GM18519 (cell line): ENCODE measurements around the gene LMTK3.

Source experiments
- ATAC-seq: cut with Tn5 transposase; IDR thresholded peaks from one replicate; pipeline ENCODE4 v1.9.1; 2021; ENCODE audit warnings: mild to moderate bottlenecking, moderate library complexity; ENCODE audit not compliant: unreplicated experiment, low FRiP score

The LMTK3 gene, protein sequence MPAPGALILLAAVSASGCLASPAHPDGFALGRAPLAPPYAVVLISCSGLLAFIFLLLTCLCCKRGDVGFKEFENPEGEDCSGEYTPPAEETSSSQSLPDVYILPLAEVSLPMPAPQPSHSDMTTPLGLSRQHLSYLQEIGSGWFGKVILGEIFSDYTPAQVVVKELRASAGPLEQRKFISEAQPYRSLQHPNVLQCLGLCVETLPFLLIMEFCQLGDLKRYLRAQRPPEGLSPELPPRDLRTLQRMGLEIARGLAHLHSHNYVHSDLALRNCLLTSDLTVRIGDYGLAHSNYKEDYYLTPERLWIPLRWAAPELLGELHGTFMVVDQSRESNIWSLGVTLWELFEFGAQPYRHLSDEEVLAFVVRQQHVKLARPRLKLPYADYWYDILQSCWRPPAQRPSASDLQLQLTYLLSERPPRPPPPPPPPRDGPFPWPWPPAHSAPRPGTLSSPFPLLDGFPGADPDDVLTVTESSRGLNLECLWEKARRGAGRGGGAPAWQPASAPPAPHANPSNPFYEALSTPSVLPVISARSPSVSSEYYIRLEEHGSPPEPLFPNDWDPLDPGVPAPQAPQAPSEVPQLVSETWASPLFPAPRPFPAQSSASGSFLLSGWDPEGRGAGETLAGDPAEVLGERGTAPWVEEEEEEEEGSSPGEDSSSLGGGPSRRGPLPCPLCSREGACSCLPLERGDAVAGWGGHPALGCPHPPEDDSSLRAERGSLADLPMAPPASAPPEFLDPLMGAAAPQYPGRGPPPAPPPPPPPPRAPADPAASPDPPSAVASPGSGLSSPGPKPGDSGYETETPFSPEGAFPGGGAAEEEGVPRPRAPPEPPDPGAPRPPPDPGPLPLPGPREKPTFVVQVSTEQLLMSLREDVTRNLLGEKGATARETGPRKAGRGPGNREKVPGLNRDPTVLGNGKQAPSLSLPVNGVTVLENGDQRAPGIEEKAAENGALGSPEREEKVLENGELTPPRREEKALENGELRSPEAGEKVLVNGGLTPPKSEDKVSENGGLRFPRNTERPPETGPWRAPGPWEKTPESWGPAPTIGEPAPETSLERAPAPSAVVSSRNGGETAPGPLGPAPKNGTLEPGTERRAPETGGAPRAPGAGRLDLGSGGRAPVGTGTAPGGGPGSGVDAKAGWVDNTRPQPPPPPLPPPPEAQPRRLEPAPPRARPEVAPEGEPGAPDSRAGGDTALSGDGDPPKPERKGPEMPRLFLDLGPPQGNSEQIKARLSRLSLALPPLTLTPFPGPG (N-terminal part only)

DNA sequence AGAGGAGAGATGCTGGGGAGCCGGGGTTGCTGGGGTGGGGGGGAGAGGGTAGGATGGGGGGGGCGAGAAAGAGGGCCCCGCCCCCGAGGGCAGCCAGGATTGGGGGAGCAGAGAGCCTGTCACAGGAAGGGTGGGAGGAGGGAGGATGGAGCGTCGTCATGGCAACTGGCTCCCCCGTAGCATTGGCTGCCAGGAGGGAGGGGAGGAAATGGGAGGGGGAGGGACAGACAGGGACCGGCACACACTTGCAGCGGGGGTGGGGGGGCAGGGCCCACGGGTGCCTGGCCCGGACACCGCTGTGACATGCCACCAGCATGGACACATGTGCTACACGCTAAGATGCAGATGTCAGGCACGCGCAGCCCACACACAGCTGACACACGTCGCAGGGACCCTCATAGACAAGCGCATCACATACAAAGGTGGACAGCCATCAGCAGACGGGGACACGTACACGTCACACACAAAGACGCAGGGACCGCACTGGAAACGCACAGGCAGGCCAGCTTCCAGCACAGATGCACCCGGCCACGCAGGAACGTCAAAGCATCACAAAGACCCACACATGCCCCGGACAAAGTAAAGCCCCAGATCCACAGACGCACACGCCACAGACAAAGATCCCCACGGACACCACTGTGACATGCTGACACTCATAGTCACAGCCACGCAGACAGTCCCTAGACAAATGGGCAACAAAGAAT is at the start of gene LMTK3:
Gene LMTK3 (minus strand): TSS at position 36 of the 704 bp plus-strand sequence. CDS start 259 bp downstream, outside the sequence.
- no peak for ATAC-seq

DNA sequence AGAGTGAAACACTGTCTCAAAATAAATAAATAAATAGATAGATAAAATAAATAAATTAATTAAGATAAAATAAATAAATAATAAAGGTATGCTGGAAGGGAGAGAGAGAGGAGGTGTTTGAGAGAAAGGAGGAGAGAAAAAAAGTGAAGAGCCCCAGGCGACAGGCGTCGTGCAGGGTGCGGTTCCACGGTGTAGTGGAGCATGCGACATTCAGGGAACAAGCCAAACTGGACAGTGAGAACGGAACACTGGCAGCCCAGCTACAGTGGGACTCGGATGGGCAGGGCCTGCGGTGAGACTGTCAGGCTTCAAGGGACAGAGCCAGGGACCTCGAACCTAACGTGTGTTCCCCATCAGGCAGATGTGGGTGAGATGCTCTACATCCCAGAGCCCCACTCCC is 49.8 kb upstream of the LMTK3 start:
- no peak for ATAC-seq

DNA sequence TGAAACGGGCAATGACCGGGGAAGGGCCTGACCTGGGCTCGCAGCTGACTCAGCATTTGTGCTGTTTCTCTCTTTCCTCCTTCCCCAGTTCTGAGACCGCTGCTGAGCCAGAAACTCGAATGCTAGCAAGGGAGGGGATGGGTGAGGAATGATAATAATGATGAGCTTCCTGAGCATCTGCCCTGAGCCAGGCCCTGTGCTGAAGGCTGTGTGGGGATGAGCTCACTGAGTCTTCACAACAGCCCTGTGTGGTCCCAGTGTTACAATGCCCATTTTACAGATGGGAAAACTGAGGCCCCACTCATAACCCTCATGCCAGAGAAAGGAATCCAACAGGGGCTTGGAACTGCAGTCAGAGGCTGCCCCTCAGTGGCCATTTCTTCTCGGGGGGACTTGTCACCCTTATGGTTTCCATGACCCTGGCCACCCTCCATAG is 48.5 kb upstream of the LMTK3 start:
- ATAC-seq: no peak

DNA sequence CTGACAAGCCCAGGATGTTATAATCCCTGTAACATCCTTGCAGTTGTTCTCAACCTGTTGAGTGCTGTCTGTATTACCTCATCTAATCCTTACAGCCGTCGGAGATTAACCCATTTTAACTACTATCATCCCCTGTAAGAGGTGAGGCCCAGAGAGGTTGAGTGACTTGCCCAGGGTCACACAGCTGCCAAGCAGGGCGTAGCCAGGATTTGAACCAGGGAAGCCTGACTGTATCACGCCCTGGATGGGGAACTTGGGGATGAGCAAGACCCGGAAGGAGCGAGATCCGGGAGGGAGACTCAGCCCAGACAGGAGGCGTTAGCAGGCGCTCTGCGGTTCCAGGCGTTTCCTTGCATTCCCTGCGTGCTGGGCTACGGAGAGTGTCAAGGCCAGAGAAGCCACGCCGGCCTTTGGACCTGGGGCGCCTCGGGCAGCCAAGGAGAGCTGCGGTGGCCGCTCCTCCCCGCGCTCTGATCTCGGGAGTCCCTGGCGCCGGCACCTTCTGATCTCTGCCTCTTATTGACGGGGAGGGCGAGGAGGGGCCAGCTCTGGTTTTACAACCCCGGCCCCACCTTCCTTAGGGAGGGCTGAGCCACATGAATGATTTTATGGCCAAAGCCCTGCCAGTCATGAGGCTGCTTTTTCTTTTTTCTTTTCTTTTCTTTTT is 46.5 kb upstream of the LMTK3 start:
- no peak for ATAC-seq

DNA sequence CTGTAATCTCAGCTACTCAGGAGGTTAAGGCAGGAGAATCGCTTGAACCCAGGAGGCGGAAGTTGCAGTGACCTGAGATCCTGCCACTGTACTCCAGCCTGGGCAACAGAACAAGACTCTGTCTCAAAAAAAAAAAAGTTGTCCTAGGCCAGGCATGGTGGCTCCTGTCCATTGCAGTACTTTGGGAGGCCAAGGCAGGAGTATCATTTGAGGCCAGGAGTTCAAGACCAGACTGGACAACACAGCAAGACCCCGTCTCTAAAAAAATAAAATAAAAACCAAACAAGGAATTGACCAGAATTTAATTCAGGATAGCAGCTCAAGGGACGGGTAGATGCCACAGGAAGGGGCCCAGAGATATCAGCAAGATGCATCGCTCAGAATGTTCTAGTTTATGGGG is 45.2 kb upstream of the LMTK3 start:
- no peak for ATAC-seq

DNA sequence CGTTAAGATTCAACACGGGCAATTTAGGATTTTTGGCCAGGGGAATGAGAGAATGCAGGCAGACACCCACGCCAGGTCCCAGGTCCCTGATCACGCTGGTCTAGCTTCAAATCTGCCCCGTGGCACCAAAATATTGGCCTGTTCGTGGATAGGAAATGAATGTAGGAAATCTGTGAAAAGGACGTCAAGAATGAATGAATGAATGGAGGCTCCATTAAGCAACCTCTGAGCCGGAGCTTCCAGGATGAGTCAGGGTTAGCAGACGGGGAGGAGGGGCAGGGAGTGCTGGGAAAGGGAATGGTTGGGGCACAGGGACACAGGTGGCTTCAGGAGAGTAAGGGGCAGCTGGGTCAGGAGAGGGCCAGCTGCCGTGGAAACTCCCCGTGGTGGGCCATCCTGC is 44.5 kb upstream of the LMTK3 start:
- ATAC-seq: no peak

DNA sequence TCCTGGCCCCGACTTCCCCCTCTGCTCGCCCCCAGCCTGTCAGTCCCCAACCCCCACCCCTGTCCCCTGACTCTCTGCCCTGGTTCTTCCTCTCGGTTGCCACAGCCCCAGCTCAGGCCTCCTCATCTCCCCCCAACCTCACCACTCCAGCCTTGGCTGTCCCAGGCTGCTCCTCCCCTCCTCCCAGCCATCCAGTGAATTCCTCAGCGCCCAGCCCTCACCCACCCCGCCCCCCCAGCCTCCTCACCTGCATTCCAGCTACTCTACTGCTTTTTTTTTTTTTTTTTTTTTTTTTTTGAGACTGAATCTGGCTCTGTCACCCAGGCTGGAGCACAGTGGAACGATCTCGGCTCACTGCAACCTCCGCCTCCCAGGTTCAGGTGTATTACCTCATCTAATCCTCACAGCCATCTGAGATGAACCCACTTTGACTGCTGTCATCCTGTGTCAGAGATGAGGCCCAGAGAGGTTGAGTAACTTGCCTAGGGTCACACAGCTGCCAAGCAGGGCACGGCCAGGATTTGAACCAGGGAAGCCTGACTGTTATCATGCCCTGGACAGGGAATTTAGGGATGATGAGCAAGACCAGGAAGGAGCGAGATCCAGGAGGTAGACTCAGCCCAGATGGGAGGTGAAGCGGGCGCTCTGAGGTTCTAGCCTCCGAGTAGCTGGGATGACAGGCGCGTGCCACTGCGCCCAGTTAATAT is 42.9 kb upstream of the LMTK3 start:
- no peak for ATAC-seq

DNA sequence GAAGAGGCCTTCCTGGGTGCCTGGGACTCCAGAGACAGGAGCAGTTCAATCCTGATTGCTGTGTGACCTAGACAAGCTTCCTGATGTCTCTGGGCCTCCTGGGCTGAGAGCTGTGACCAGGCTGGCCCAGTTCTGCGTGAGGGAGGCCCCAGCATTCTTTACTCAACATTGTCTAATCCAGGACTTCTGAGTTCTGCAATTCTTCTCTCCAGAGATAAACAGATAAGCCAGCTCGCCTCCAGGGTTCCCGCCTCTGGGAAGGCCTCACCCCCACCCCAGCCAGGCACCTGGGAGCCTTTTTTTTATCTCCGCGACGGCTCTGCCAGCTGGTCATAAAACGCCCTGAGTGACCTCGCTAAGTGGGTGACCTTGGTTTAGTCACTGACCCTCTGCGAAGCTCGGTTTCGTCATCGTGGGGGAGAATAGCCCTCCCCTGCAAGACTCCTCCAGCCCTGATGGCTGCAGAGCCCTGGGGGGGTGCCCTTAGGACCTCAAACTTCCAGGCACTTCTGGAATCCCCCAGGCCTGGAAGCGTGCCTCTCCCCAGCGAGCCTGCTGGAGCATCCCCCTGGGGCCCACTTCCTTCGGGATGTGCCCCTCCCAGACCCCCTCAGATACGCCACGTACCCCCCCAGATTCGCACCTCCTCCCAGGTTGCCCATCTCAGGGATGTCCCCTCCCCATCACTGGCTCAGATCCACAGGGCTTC is 42.2 kb upstream of the LMTK3 start:
- ATAC-seq: no peak

DNA sequence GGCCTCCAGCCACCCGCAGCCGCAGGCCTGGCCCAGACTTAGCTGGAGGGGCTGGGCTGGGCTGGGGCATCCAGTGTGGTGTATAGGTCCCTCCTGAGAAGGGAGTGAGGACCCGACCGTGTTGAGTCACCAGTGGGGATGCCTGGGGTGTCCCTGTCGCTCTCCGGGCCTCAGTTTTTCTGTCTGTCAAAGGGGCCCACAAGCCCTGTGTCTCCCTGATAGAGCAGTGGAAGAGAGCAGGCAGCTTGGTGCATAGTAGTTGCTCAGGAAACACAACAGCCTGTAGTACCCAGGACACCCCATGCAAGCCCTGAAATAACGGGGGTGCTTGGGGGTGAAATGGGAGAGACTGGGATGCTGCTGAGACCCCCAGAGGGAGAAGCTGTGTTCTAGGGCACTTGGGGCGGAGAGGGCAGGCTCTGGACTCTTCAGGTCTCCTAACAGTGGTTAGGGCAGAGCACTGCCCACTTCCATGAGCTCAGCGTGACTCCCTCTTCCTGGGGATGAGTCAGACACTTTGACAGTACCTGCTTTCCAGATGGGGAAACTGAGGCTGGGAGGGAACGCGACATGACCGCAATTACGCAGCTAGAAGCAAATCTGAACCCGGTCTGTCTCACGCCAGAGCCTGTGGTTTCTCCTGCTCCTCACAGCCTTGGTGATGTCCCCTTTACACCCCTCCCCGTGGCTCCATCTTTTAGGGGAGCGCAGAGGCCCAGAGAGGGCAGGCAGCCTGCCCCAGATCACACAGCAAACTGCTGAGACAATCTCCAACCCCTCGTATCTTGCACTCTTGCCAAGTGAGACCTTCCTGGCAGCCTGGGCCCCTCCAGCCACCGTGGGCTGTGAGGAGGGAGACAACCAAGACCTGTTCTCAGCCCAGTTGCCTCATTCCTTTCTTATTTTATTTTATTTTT is 41.0 kb upstream of the LMTK3 start:
- ATAC-seq: no peak

DNA sequence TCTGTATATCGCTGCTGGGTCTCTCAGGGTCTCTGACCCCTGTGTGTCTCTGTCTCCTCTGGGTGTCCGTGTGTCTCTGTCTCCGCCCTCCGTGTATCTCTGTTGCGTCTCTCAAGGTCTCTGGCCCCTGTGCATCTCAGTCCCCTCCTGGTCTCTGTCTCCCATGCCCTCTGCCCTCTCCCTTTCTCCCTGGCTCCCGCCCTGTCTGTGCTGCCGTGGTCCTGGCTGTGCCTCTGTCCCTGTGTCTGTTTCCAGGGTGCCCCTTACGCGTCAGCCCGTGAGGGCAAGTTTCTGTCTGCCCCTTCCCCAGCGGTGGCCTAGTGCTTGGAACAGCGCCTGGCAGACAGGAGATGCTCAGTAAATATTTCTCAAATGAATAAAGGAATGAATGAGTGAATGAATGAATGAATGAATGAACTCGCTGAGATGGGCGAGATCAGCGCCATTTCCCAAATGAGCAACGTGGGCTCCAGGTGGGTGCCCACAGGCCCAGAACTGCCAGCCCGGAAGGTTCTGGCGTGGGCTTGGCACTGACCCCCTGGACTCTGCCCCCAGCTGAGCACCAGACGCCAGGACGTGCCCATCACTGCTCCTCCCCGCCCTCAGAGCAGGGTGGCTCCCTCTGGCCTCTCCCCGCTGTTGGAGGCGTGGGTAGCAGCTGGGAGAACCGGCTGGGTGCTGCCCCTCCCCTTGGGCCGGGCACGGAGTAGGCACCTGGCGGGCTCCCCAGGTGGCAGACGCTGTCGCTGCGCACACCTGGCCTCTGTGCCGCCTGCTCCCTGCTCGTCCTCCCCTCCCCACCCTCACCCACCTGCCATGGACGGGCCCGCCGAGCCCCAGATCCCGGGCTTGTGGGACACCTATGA is 40.0 kb upstream of the LMTK3 start, which contains the start of gene SULT2B1:
Gene SULT2B1 (plus strand): TSS at position 736 of the 866 bp plus-strand sequence. CDS start 81 bp downstream, at position 817.
- ATAC-seq: no peak

DNA sequence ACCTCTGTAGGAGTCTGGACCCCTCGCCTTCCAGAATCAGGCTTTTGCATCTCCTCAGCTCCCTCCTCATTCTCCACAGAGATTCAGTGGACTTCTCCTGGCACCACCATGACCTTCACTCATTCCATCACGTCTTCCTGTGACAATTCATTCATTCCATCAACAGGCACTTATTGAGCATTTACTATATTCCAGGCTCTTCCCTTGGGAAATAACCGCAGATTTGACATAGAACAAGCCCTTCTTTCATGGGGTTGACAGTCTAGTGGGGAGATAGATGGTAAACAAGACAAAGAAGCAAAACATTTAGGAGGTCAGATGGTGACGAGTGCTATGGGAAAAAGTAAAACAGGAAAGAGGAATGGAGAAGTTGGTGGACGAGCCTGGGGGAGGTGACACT is 37.7 kb upstream of the LMTK3 start:
- no peak for ATAC-seq

DNA sequence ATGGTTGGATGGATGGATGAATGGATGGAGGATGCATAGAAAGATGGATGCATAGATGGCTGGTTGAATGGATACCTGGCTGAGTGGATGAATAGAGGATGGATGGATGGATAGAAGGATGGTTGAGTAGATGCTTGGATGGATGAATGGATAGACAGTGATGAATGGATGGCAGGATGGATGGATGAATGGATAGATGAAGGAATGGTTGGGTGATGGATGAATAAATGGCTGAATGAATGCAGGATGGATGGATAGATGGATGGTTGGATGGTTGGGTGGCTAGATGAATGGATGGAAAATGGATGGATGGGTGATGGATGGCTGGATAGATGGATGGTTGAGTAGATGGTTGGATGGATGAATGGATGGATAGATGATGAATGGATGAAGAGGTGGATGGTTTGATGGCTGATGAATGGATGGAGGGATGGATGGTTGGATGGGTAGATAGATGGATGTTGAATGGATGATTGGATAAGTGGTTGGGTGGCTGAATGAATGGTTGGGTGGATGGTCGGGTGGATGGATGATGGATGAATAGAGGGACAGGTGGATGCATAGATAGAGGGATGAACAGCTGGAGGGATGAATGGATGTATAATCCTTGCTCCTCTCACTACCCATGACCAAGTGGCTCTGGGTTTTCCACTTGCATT is 36.7 kb upstream of the LMTK3 start:
- ATAC-seq: no peak

DNA sequence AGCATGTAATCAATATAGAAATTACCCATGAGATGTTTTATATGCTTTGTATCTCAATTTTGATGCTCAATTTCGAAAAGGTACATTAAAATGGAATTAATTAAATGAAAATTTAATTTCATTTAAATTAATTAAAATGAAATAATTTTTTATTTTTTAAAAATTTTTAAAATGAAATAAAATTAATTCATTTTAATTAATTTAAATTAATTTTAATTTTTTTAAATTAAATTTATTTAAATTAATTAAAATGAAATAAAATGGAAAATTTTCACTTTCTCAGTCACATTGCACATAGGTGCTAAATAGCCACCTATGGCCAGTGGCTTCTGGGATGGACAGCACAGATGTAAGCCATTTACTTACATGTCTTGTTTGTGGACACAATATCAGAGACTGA is 36.1 kb upstream of the LMTK3 start:
- ATAC-seq: no peak

DNA sequence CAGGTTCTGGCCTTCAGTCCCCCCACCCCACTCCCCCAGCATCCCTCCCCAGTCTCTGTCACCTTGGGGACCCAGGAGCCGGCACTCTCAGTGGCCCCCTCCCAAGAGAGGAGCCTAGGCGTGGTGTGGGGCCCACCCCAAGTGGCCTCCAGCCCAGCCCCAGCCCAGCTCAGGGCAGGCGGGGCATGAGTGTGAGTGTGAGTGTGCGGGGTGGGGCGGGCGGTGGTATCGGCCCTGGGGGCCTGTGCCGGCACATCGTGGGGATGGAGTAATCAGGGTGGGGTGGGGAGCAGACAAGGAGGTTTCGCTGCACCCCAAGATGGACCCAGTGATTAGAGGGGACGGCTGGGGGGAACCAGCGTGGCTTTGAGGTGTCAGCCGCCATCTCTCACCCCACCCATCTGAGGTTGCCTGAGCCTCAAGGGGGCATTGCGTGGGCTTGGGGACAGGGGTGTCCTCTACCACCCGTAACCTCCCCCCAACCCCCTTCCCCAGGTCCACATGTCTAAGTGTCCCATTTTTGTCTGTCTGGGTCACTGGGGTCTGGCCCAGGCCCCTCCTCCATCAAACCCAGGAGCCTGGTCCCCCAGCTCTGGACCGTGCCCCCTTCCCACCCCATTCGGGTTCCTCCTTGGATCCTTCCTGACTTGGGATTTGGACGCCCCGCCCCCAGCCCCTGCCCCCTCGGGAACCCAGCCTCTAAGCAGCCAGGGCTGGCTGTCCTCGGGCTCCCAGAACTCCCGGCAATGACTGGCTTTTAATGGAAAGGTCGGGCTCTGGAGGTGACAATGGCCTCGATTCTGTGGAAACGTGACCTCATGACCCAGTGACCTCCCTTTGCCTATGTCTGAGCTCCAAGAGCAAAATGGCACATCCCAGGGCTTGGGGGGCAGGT is 33.5 kb upstream of the LMTK3 start:
- ATAC-seq: no peak
